ENCODE results near the gene GPX6.
"Not testable (repeated sequence)": the region's sequence is repeated elsewhere in the genome, so short reads cannot be mapped to it uniquely, and the experiment has no call there.

GPX6 gene

DNA sequence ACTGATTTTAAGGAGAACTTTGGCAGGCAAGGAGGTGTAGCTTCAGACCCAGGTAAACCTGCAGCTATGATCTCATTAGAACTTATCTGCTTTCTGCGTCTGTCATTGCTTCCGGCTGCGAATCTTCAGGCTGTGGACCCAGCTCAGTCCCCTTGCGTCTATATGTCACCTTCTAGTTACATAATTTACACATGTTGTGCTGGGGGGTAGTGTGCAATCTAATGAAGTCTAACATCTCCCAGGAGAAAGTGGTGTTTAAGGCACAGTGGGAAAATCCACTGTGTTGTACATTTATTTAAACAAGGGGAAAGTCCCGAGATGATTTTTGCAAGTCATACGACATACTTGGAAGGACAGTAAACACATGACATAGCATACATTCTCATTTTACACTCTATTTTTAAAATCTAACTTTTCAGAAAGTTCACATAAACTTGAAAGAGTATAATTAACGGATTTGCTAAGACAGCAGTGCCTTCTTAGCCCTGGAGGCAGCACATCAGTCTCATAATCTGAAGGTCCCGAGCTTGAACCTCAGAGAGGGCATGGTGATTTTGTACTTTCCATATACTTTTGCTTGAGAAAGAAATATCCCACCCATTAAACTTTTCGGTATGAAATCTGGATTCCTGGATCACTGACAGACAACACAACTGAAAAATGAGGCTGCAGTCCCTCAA lies 35.2 kb downstream of the GPX6 start:
- DNase-seq (ENCODE audit: low read depth), result no peak
- H3K4me3 ChIP-seq (ENCODE audit: low read length), result no peak overlapping the region
- TF ChIP-seq, protein P1, sequence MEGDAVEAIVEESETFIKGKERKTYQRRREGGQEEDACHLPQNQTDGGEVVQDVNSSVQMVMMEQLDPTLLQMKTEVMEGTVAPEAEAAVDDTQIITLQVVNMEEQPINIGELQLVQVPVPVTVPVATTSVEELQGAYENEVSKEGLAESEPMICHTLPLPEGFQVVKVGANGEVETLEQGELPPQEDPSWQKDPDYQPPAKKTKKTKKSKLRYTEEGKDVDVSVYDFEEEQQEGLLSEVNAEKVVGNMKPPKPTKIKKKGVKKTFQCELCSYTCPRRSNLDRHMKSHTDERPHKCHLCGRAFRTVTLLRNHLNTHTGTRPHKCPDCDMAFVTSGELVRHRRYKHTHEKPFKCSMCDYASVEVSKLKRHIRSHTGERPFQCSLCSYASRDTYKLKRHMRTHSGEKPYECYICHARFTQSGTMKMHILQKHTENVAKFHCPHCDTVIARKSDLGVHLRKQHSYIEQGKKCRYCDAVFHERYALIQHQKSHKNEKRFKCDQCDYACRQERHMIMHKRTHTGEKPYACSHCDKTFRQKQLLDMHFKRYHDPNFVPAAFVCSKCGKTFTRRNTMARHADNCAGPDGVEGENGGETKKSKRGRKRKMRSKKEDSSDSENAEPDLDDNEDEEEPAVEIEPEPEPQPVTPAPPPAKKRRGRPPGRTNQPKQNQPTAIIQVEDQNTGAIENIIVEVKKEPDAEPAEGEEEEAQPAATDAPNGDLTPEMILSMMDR (IDR thresholded peaks at IDR 0.05; ENCODE audit: insufficient read depth, low read depth, low read length, missing control alignments), result no peak

DNA sequence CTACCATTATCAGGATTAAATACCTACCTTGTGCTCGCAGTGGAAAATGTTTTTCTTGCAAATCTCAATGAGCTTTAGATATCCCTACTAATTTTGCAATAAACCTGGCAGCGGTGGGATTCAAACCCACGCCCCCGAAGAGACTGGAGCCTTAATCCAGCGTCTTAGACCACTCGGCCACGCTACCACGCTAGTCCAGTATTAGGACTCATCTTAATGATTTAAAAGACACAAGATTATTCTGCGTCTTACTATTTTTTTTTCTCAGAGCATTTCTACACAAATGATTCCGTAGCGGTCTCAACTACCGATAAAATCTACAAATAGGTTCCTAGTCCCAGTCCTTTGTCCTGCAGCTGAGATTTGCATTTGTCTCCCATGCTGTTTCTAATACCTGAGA lies 37.1 kb downstream of the GPX6 start:
- TF ChIP-seq, protein P1 (IDR thresholded peaks at IDR 0.05; ENCODE audit: insufficient read depth, low read depth, low read length, missing control alignments), result no peak
- no peak overlapping the region for H3K4me3 ChIP-seq (ENCODE audit: low read length)
- DNase-seq (ENCODE audit: low read depth), result no peak

GRCh38 chr6:28474441-28475219 lies 41.0 kb downstream of the GPX6 start:
- peak; percentile 86 for DNase-seq (ENCODE audit: low read depth)
- peak overlapping the region; percentile 57 for H3K4me3 ChIP-seq (ENCODE audit: low read length)
- TF ChIP-seq, protein P1 (IDR thresholded peaks at IDR 0.05; ENCODE audit: insufficient read depth, low read depth, low read length, missing control alignments), result no peak

GRCh38 chr6:28469153-28469745 lies 46.3 kb downstream of the GPX6 start:
- H3K4me3 ChIP-seq (ENCODE audit: low read length); DNase-seq (ENCODE audit: low read depth): not testable (repeated sequence)

DNA sequence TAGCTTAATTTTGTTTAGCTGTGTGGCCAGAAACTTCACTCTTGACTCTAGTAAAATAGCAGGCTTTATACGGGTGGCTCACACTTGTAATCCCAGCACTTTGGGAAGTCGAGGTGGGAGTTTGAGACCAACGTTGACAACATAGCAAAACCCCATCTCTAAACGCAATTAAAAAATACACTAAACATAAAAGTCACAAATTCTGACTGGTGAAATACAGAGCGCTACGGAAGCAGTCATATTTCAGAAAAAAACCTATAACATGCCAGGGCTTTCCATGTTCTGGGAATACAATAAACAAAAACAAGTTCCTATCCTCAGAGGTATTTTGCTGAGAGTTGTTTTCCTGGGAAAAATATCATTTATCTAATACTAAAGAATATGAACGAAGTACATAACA lies 47.5 kb downstream of the GPX6 start:
- no peak for DNase-seq (ENCODE audit: low read depth)
- TF ChIP-seq, protein P1 (IDR thresholded peaks at IDR 0.05; ENCODE audit: insufficient read depth, low read depth, low read length, missing control alignments), result no peak
- no peak overlapping the region for H3K4me3 ChIP-seq (ENCODE audit: low read length)

DNA sequence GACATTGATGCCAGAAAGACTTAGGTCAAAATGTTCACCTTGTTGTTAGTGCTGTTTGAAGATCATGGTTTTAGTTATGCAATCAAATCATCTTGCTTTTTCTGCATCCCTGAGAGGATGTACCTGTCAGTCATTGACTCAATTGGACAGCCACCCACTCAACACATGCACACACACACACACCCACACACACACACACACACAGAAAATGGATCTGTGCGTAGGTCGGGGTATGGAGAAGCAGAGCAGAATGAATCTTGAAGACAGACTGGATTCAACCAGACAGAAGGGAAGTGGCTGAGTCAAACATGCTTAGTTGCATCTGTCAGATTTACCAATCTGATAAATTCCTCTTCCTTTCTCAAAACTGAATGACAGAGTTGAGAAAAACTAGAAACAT lies 53.2 kb downstream of the GPX6 start:
- no peak overlapping the region for H3K4me3 ChIP-seq (ENCODE audit: low read length)
- no peak for DNase-seq (ENCODE audit: low read depth)
- TF ChIP-seq, protein P1 (IDR thresholded peaks at IDR 0.05; ENCODE audit: insufficient read depth, low read depth, low read length, missing control alignments), result no peak

DNA sequence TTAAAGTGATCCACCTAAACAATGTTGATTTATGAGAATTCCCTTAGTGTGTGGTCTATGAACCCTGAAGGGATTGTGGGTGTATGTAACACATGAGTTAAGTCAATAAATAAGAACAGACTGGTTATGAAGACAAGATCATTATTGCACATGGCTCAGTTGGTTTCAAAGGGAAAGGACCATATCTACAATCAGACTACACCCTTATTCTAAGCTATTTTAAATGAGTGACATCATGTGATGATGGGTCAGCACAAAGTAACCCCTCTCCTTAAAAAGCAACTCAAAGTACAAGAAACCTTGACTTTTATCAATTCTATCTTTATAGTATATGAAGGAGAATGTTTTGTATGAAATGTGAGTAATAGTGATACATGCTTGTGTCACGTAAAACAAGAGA lies 57.0 kb downstream of the GPX6 start:
- no peak overlapping the region for H3K4me3 ChIP-seq (ENCODE audit: low read length)
- no peak for DNase-seq (ENCODE audit: low read depth)
- TF ChIP-seq, protein P1 (IDR thresholded peaks at IDR 0.05; ENCODE audit: insufficient read depth, low read depth, low read length, missing control alignments), result no peak

All from epithelial cell of esophagus (primary cell).